T-helper 2 cell treated with Interferon-gamma antibody and Interleukin-4, amounts not matched to agents 5 μg/mL and 100 μg/mL, for 36 hours (primary cell): ENCODE data around the gene KIAA1549.

Source experiments
- DNase-seq: peaks from one replicate; pipeline ENCODE4 v3.0.0; 2021; ENCODE audit warnings: low spot score
- H3K27ac Mint-ChIP-seq: one replicate; pipeline ENCODE4 v1.8.0; 2021; ENCODE audit warnings: mild to moderate bottlenecking, mixed read lengths
- H3K27me3 Mint-ChIP-seq: one replicate; pipeline ENCODE4 v1.8.0; 2021; ENCODE audit warnings: low read depth, mixed read lengths
- H3K36me3 Mint-ChIP-seq: one replicate; pipeline ENCODE4 v1.8.0; 2021; ENCODE audit warnings: low read depth, mixed read lengths
- H3K4me1 Mint-ChIP-seq: one replicate; pipeline ENCODE4 v1.8.0; 2021; ENCODE audit warnings: low read depth, mixed read lengths
- H3K4me3 Mint-ChIP-seq: one replicate; pipeline ENCODE4 v1.8.0; 2022; ENCODE audit warnings: mild to moderate bottlenecking, moderate library complexity, mixed read lengths
- H3K9me3 Mint-ChIP-seq: one replicate; pipeline ENCODE4 v1.8.0; 2021; ENCODE audit warnings: mixed read lengths

The KIAA1549 gene

GRCh38 chr7:138785587-138786437 lies 195.4 kb downstream of the KIAA1549 start:
- H3K36me3 Mint-ChIP-seq = no peaks in the 10 kb centered on the region
- no peak overlapping the region for H3K27ac Mint-ChIP-seq
- peaks cover 11% of the 10 kb centered on the region for H3K9me3 Mint-ChIP-seq
- peaks cover 14% of the 10 kb centered on the region for H3K27me3 Mint-ChIP-seq
- DNase-seq = no peak
- H3K4me3 Mint-ChIP-seq = no peak overlapping the region
- no peaks in the 10 kb centered on the region for H3K4me1 Mint-ChIP-seq

DNA sequence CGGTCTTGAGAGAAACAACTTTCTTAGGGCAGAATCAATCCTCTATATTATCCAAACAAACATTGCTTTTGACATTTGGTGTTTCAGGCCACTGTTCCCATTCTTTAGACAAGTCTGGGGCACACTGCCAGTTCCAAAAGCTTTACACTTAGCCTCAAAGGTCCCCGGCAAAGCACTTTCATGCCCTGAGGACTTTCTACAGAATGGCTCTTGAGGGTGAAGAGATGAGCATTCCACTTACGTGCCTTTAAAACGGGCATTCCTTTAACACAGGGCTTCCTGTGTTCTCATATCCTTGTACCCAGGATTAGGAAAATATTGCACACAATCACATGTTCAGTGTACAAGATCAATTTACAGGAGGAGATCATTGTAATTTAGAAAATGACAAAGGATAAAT lies 196.5 kb downstream of the KIAA1549 start:
- Mint-ChIP-seq H3K4me1 (no peaks in the 10 kb centered on the region), H3K27me3 (peaks cover 12% of the 10 kb centered on the region), H3K36me3 (no peaks in the 10 kb centered on the region), H3K9me3 (peaks cover 11% of the 10 kb centered on the region), H3K4me3 (no peak overlapping the region), H3K27ac (no peak overlapping the region)
- DNase-seq = no peak
